ENCODE data around the gene RAB40C.

The RAB40C gene

DNA sequence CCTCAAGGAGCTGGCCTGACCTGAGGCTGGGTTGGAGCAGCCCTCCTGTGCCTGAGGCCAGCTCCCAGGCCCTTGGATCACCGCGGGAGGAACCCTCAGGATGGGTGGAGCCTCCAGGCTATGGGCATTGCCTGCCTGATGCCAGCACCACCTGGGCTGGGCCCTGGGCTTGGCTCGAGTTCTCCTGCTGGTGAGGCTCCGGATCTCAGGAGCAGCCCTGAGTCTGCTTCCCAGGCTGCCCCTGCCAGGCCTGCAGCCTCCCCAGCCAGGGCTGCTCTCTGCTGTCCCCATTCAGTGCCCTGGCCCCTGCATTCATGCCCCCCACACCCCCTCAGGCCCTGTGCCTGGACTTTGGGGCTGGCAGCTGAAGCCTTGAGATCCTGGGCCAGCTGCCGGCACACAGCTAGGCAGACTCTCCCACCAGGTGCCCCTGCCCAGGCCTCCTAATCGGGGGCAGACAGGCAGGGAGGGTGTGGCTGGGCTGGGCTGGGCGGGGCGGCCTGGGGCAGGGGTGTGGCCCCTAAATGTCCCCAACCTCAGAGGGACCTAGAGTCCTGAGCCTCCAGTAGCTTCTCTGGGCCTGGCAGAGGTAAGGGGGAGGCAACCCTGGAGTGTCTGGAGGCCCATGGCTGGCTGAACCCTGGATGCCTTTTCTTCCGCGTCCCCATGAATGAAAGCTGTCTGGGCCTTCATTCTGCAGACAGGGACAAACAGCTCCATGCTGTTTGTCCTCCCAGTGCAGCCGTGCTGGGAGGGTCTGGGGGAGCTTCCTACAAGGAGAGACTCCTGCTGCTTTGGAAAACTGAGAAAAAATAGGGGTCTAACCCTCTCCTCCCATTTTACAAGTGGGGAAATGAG, 21.2 kb upstream of the RAB40C start:
- H3K4me3 ChIP-seq (ENCODE audit: low read depth in 1 of 2, low read length in 2 of 2), result peak overlapping the region; percentile 68 to 99; a peak in 3 of 4 replicates
- H3K79me2 ChIP-seq (ENCODE audit: insufficient read depth, low read length), result peaks cover 40% of the 10 kb centered on the region
- no peaks in the 10 kb centered on the region for H3K27me3 ChIP-seq (ENCODE audit: insufficient read depth, low read length, poor library complexity)
- H4K20me1 ChIP-seq (ENCODE audit: insufficient read depth, low read length), result peaks cover 22% of the 10 kb centered on the region
- H3K4me1 ChIP-seq (ENCODE audit: insufficient read depth, low read length), result peaks cover 49% of the 10 kb centered on the region
- TF ChIP-seq EZH2 (IDR thresholded peaks at IDR 0.05; ENCODE audit: borderline replicate concordance, low read depth, low read length, severe bottlenecking), result no peak
- TF ChIP-seq, protein P1, sequence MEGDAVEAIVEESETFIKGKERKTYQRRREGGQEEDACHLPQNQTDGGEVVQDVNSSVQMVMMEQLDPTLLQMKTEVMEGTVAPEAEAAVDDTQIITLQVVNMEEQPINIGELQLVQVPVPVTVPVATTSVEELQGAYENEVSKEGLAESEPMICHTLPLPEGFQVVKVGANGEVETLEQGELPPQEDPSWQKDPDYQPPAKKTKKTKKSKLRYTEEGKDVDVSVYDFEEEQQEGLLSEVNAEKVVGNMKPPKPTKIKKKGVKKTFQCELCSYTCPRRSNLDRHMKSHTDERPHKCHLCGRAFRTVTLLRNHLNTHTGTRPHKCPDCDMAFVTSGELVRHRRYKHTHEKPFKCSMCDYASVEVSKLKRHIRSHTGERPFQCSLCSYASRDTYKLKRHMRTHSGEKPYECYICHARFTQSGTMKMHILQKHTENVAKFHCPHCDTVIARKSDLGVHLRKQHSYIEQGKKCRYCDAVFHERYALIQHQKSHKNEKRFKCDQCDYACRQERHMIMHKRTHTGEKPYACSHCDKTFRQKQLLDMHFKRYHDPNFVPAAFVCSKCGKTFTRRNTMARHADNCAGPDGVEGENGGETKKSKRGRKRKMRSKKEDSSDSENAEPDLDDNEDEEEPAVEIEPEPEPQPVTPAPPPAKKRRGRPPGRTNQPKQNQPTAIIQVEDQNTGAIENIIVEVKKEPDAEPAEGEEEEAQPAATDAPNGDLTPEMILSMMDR (IDR thresholded peaks at IDR 0.05; ENCODE audit: borderline replicate concordance, extremely low read depth, low read length, poor library complexity, severe bottlenecking), result no peak
- peaks cover 13% of the 10 kb centered on the region for H3K36me3 ChIP-seq (ENCODE audit: insufficient read depth, low read length)
- H3K4me2 ChIP-seq (ENCODE audit: insufficient read depth, low read length), result peak overlapping the region; percentile 95
- no peak for ATAC-seq (ENCODE audit: insufficient read depth, low read depth)
- peak overlapping the region; percentile 93 for H3K9ac ChIP-seq (ENCODE audit: low read depth, low read length)
- no peaks in the 10 kb centered on the region for H3K9me3 ChIP-seq (ENCODE audit: insufficient read depth, low read length, severe bottlenecking)
- H3K27ac ChIP-seq (ENCODE audit: low read length), result peak overlapping the region; percentile 90
- DNase-seq, result no peak
- peak overlapping the region; percentile 93 for H2AFZ ChIP-seq (ENCODE audit: low read depth, low read length)

DNA sequence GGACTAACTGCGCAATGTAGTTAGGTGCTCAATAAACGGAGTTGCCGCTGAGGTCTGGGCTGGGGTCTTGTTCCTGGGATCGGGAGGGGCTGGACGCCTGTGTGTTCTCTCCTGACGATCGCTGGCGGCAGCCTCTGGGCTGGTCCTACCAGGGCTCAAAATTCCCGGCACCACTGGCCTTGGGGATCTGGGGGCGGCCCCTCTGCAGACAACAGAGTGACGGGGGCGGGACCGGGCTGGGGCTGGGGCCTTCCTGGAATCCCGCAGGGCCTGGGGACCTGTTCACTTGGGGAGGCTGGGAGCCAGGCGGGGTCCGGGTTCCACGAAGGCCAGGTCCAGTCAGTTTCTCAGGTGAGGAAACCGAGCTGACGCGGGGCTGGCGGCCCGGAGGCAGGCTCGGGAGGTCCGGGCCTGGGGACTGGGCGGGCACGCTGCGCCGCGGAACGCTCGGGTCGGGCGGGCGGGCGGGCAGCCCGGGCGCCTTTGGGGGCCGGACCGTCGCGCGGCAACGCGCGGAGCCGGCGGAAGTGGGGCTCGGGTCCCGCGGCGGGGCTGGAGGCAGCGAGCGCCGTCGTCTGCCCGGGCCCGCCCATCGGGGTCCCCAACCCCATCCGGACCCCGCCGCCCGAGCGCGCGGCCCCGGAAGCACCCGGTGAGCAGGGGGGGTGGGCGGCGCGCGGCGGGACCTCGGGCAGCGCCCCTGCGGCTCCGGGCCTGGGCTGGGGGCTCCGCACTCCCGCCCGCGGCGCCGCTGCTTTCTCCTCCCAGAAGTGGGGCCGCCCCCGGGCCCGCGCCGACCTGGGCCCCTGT, 20.2 kb upstream of the RAB40C start, which contains the start of gene PIGQ:
PIGQ (plus strand) TSS at position 524 of the 810 bp plus-strand sequence. CDS start 4,107 bp downstream, outside the sequence.
- Histone ChIP-seq H3K4me1 (ENCODE audit: insufficient read depth, low read length) (peaks cover 49% of the 10 kb centered on the region), H3K9me3 (ENCODE audit: insufficient read depth, low read length, severe bottlenecking) (no peaks in the 10 kb centered on the region), H3K27ac (ENCODE audit: low read length) (peak within 1 kb of the TSS; percentile 90), H4K20me1 (ENCODE audit: insufficient read depth, low read length) (peaks cover 26% of the 10 kb centered on the region), H3K4me3 (ENCODE audit: low read depth in 1 of 2, low read length in 2 of 2) (peak within 1 kb of the TSS; percentile 99 to 100), H3K36me3 (ENCODE audit: insufficient read depth, low read length) (peaks cover 23% of the 10 kb centered on the region), H3K4me2 (ENCODE audit: insufficient read depth, low read length) (peak within 1 kb of the TSS; percentile 95), H3K9ac (ENCODE audit: low read depth, low read length) (peak within 1 kb of the TSS; percentile 93), H3K27me3 (ENCODE audit: insufficient read depth, low read length, poor library complexity) (no peaks in the 10 kb centered on the region), H3K79me2 (ENCODE audit: insufficient read depth, low read length) (peaks cover 43% of the 10 kb centered on the region), H2AFZ (ENCODE audit: low read depth, low read length) (peak within 1 kb of the TSS; percentile 93)
- DNase-seq (peak; percentile 79), ATAC-seq (ENCODE audit: insufficient read depth, low read depth) (peak; percentile 75)
- no peak for TF ChIP-seq EZH2 (IDR thresholded peaks at IDR 0.05; ENCODE audit: borderline replicate concordance, low read depth, low read length, severe bottlenecking)
- TF ChIP-seq, protein P1 (IDR thresholded peaks at IDR 0.05; ENCODE audit: borderline replicate concordance, extremely low read depth, low read length, poor library complexity, severe bottlenecking), result no peak

DNA sequence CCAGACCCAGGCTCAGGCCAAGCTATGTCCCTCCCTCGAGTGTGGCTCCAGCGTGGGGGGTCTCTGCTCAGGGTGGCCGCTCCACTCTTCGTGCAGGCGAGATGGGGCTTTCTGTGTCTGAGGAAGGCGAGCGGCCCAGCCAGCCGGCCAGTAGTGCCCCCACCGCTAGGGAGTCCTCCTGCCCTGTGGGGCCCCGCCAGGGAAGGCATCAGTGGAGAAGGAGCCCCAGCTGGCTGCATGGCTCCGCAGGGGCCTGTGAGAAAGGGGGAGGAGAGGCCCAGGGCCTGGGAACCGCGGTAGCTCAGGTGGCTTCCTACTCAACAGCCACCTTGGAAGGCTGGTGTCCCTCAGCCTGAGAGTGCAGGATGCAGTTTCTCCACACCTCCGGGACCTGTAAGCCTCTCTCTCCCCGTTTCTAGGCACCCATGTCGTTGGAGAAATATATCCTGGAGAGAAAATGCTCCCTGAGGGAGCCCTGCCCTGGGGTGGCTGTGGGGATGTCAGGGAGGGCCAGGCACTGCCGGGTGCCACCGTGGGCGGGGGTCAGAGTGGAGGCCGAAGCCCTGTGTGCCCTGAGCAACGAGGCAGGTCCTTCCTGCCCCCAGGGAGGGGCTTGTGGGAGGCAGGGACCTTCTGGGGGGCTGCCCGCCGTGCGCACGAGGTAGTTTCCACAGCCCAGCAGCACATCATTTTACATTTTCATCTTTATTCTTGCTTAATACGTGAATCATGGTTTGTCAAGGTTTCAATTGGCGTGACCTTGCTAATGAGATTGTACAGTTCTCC, 16.8 kb upstream of the RAB40C start:
- DNase-seq (no peak), ATAC-seq (ENCODE audit: insufficient read depth, low read depth) (no peak)
- Histone ChIP-seq H2AFZ (ENCODE audit: low read depth, low read length) (no peak overlapping the region), H3K9me3 (ENCODE audit: insufficient read depth, low read length, severe bottlenecking) (no peaks in the 10 kb centered on the region), H3K4me3 (ENCODE audit: low read depth in 1 of 2, low read length in 2 of 2) (no peak overlapping the region), H3K4me2 (ENCODE audit: insufficient read depth, low read length) (no peak overlapping the region), H3K9ac (ENCODE audit: low read depth, low read length) (no peak overlapping the region), H3K4me1 (ENCODE audit: insufficient read depth, low read length) (peaks cover 31% of the 10 kb centered on the region), H3K27me3 (ENCODE audit: insufficient read depth, low read length, poor library complexity) (no peaks in the 10 kb centered on the region), H3K36me3 (ENCODE audit: insufficient read depth, low read length) (peaks cover 40% of the 10 kb centered on the region), H4K20me1 (ENCODE audit: insufficient read depth, low read length) (peaks cover 30% of the 10 kb centered on the region), H3K27ac (ENCODE audit: low read length) (no peak overlapping the region), H3K79me2 (ENCODE audit: insufficient read depth, low read length) (peaks cover 43% of the 10 kb centered on the region)
- TF ChIP-seq, protein P1 (IDR thresholded peaks at IDR 0.05; ENCODE audit: borderline replicate concordance, extremely low read depth, low read length, poor library complexity, severe bottlenecking), result no peak
- TF ChIP-seq EZH2 (IDR thresholded peaks at IDR 0.05; ENCODE audit: borderline replicate concordance, low read depth, low read length, severe bottlenecking), result no peak

Measured in DND-41 (cell line).